ENCODE results near the gene PLXDC1. TPM values are rescaled to one million over a fixed set of nuclear protein-coding genes. Genes with fewer than 3 reads are reported as not detected.

The PLXDC1 gene
- total and polyA plus RNA-seq, 2 of the 8 experiments (the other 6 are each of a cell fraction or from before 2014, with no cell fraction given): 4.1 to 14.6 TPM

DNA sequence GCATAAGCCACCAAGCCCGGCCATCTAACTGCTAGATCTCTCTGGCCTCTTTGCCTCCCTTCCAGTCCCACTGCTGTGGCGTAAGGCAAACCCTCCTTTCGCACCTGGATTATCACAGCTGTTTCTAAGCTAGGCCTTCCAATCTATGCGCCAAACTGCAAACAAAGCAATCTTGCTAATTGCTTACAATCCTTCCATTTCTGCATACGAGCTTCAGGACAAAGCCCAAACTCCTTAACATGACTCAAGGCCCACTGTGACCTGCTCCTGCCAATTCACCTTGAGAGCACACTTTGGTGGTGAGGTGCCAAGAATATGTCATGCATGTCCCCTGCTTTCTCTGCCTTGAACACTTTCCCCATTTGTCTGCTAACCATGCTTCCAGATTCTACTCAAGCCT is 20.5 kb upstream of the PLXDC1 start:
- Histone ChIP-seq H2AK5ac (ENCODE audit: low read depth, low read length) (peak overlapping the region; percentile 26; the same call in 1 of the 2 replicates), H2BK20ac (ENCODE audit: low read length) (no peak overlapping the region), H3K9me3 (ENCODE audit: insufficient read depth in 2 of 2, low read depth in 1 of 2, low read length in 1 of 2) (no peaks in the 10 kb centered on the region), H3K18ac (ENCODE audit: extremely low read depth, low read length) (no peak overlapping the region), H3K4me2 (ENCODE audit: insufficient read depth in 1 of 2, low read depth in 2 of 2, low read length in 2 of 2) (no peak overlapping the region), H4K20me1 (replicated peaks in 1 of 2; ENCODE audit: control insufficient read depth in 1 of 2, insufficient read depth in 2 of 2, low read length in 2 of 2) (peaks cover 0 to 5% of the 10 kb centered on the region in 2 experiments), H4K5ac (ENCODE audit: insufficient read length, low read depth, low read length) (no peak overlapping the region), H3K27me3 (replicated peaks in 1 of 4; ENCODE audit: control insufficient read depth in 3 of 4, extremely low read depth in 1 of 4, insufficient read depth in 3 of 4, low read length in 3 of 4) (peaks cover 0 to 8% (median 4%) of the 10 kb centered on the region in 4 experiments; a peak in 5 of 7 replicates), H3K79me1 (ENCODE audit: low read depth, low read length) (no peaks in the 10 kb centered on the region), H3K56ac (replicated peaks; ENCODE audit: insufficient read length, low read depth, low read length) (no peak overlapping the region), H3K36me3 (ENCODE audit: control insufficient read depth in 2 of 4, insufficient read depth in 4 of 4, low read length in 3 of 4) (peaks cover 0 to 11% (median 3%) of the 10 kb centered on the region in 4 experiments; a peak in 3 of 8 replicates), H2BK12ac (ENCODE audit: low read depth, low read length) (no peak overlapping the region), H3K14ac (ENCODE audit: insufficient read length) (no peak overlapping the region), H3K79me2 (ENCODE audit: control insufficient read depth in 1 of 2, insufficient read depth in 2 of 2, low read length in 2 of 2) (no peaks in the 10 kb centered on the region), H2BK120ac (replicated peaks; ENCODE audit: low read depth, low read length) (no peak overlapping the region), H3K23me2 (ENCODE audit: low read depth, low read length) (no peaks in the 10 kb centered on the region; the same call in 1 of the 2 replicates), H3K23ac (ENCODE audit: insufficient read length) (no peak overlapping the region), H4K8ac (ENCODE audit: extremely low read depth, insufficient read depth, low read length) (no peak overlapping the region; the same call in 1 of the 2 replicates), H3K9ac (replicated peaks in 1 of 4; ENCODE audit: extremely low read depth in 1 of 4, low read depth in 3 of 4, low read length in 3 of 4) (no peak overlapping the region), H3K4me3 (ENCODE audit: extremely low read depth in 1 of 4, insufficient read depth in 2 of 4, low read depth in 3 of 4, low read length in 4 of 4) (no peak overlapping the region), H3K4ac (replicated peaks; ENCODE audit: insufficient read length, low read depth, low read length) (no peak overlapping the region), H2AFZ (ENCODE audit: low read length) (no peak overlapping the region), H3K27ac (ENCODE audit: low read depth, low read length) (0 out of 2 replicates have a peak overlapping the region, but pooled peaks have one; percentile 26), H2BK15ac (ENCODE audit: low read length) (peak overlapping the region; percentile 25; the same call in 1 of the 2 replicates), H3K4me1 (replicated peaks in 1 of 4; ENCODE audit: control insufficient read depth in 3 of 4, insufficient read depth in 4 of 4, low read length in 3 of 4) (peaks cover 0 to 14% (median 9%) of the 10 kb centered on the region in 4 experiments; a peak in 6 of 7 replicates), H4K91ac (replicated peaks; ENCODE audit: insufficient read length, low read length) (no peak overlapping the region), H2BK5ac (ENCODE audit: low read depth, low read length) (no peak overlapping the region)
- FAIRE-seq: no peak
- CTCF ChIA-PET (ENCODE audit: partially characterized antibody): interaction anchor here (0.9 to 7.8 kb wide), 8 partner anchors 11 to 235 kb away, joined by 3 to 63 read pairs (median 8); partner anchors contain the start of gene PLXDC1
- POLR2A ChIA-PET (ENCODE audit: partially characterized antibody): interaction anchor here (1.0 to 2.2 kb wide), 2 partner anchors 17 to 19 kb away, joined by 4 to 6 read pairs; no protein-coding TSS in a partner anchor
- WGBS, 2 experiments (ENCODE audit: extremely low coverage in 1 of 2, insufficient coverage in 1 of 2, insufficient read length in 1 of 2, insufficient replicate concordance in 2 of 2, low coverage in 1 of 2, low lambda C conversion rate in 2 of 2, missing lambda C conversion rate in 1 of 2): 94% methylated on average over 5 of the region's 5 CpGs; no CpG with 5 or more reads in 1 of the 2 experiments
- DNase-seq (ENCODE audit: low read depth in 1 of 2, low spot score in 2 of 2): no peak
- TF ChIP-seq RXRA (IDR thresholded peaks at IDR 0.05; ENCODE audit: insufficient read depth, low read depth, low read length): no peak
- TF ChIP-seq, protein P1, sequence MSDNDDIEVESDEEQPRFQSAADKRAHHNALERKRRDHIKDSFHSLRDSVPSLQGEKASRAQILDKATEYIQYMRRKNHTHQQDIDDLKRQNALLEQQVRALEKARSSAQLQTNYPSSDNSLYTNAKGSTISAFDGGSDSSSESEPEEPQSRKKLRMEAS (IDR thresholded peaks at IDR 0.05): no peak
- no peak for TF ChIP-seq CREB1 (IDR thresholded peaks at IDR 0.05)
- no peak for TF ChIP-seq SAP30 (IDR thresholded peaks at IDR 0.05; ENCODE audit: insufficient read depth, insufficient replicate concordance, low read length)
- no peak for TF ChIP-seq SRF (IDR thresholded peaks at IDR 0.05; ENCODE audit: low read depth, low read length)
- no peak for TF ChIP-seq TBP (IDR thresholded peaks at IDR 0.05; ENCODE audit: low read depth, low read length)

Measured in H1 (cell line).